ENCODE measurements around the gene LRRC74A. TPM values are rescaled to one million over a fixed set of nuclear protein-coding genes. Genes with fewer than 3 reads are reported as not detected.

LRRC74A gene
- total and polyA plus RNA-seq, 2 experiments from 2014 or later, result not detected

DNA sequence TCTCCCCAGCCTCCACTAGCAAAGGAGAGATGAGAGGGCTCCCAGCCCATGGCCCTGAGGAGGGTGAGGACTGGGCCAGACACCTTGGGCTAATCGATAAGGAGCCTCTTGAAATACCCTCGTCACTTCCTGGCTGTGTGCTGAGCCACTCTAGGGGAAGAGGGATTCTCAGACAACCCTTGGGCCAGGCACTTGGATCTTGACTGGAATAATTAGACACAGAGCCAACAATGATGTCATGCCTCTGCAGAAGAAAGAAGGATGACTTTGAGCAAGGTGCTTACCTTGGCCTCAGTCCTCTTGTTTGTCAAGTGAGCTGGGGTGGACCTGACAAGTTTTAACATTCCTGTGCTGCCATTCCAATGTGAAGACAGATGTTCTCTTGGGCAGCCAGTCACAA lies 83.1 kb downstream of the LRRC74A start:
- Histone ChIP-seq H3K4me1 (ENCODE audit: insufficient read depth) (no peaks in the 10 kb centered on the region), H3K27ac (ENCODE audit: low read depth) (no peak overlapping the region), H3K9me2 (ENCODE audit: insufficient read depth) (peaks cover 4% of the 10 kb centered on the region; the same call in 1 of the 2 replicates), H3K4me2 (no peak overlapping the region), H3K27me3 (ENCODE audit: insufficient read depth) (no peaks in the 10 kb centered on the region), H2AFZ (no peak overlapping the region), H3K36me3 (ENCODE audit: insufficient read depth) (no peaks in the 10 kb centered on the region), H3F3A (replicated peaks; ENCODE audit: low read depth) (0 out of 2 replicates have a peak, but pooled peaks cover 2% of the 10 kb centered on the region), H3K4me3 (no peak overlapping the region), H4K20me1 (replicated peaks; ENCODE audit: insufficient read depth) (no peaks in the 10 kb centered on the region), H3K79me2 (replicated peaks; ENCODE audit: insufficient read depth) (no peaks in the 10 kb centered on the region)
- H3K9me3 Mint-ChIP-seq, result peaks cover 3% of the 10 kb centered on the region; the same call in 1 of the 3 replicates
- DNase-seq (ENCODE audit: low spot score), result no peak
- no peak overlapping the region for H3K27ac Mint-ChIP-seq
- H3K27me3 Mint-ChIP-seq (ENCODE audit: insufficient read depth, low read depth, poor library complexity), result peaks cover 9% of the 10 kb centered on the region
- no peaks in the 10 kb centered on the region for H3K36me3 Mint-ChIP-seq (ENCODE audit: low read depth)
- peaks cover 11% of the 10 kb centered on the region for H3K4me1 Mint-ChIP-seq
- ATAC-seq, result no peak
- no peak for TF ChIP-seq POLR2AphosphoS5 (IDR thresholded peaks at IDR 0.05; ENCODE audit: low read depth)
- TF ChIP-seq, protein P1, sequence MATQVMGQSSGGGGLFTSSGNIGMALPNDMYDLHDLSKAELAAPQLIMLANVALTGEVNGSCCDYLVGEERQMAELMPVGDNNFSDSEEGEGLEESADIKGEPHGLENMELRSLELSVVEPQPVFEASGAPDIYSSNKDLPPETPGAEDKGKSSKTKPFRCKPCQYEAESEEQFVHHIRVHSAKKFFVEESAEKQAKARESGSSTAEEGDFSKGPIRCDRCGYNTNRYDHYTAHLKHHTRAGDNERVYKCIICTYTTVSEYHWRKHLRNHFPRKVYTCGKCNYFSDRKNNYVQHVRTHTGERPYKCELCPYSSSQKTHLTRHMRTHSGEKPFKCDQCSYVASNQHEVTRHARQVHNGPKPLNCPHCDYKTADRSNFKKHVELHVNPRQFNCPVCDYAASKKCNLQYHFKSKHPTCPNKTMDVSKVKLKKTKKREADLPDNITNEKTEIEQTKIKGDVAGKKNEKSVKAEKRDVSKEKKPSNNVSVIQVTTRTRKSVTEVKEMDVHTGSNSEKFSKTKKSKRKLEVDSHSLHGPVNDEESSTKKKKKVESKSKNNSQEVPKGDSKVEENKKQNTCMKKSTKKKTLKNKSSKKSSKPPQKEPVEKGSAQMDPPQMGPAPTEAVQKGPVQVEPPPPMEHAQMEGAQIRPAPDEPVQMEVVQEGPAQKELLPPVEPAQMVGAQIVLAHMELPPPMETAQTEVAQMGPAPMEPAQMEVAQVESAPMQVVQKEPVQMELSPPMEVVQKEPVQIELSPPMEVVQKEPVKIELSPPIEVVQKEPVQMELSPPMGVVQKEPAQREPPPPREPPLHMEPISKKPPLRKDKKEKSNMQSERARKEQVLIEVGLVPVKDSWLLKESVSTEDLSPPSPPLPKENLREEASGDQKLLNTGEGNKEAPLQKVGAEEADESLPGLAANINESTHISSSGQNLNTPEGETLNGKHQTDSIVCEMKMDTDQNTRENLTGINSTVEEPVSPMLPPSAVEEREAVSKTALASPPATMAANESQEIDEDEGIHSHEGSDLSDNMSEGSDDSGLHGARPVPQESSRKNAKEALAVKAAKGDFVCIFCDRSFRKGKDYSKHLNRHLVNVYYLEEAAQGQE (IDR thresholded peaks at IDR 0.05; ENCODE audit: unreplicated experiment), result no peak
- no peak for TF ChIP-seq CREB1 (CRISPR knock-in tag; IDR thresholded peaks at IDR 0.05; ENCODE audit: low read depth)
- no peak overlapping the region for H3K4me3 Mint-ChIP-seq

DNA sequence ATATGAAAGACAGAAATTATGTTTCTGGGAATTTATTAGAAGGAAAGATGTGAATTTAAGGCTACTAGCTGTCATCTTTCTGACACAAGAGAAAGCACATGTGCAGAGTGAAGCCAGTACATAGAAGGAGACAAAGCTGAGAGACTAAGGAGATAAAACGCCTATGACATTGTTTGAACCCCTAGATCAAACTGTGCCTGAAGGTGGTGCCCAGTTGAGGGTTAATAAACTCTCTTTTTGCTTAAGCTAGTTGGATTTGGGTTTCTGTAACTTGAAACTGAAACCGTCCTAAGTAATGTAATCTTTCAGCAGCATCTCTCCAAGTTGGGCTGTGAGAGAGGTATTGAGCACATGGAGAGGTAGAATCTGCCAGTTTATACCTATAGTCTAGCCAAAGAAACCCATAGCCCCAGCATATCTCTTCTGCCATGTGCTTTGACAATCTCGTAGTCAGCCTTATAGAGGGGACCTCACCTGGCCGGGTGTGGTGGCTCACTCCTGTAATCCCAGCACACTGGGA lies 84.2 kb downstream of the LRRC74A start:
- H3K27ac Mint-ChIP-seq, result no peak overlapping the region
- Histone ChIP-seq H3K4me2 (no peak overlapping the region), H3K36me3 (ENCODE audit: insufficient read depth) (no peaks in the 10 kb centered on the region), H4K20me1 (replicated peaks; ENCODE audit: insufficient read depth) (no peaks in the 10 kb centered on the region), H3K9me2 (ENCODE audit: insufficient read depth) (peaks cover 4% of the 10 kb centered on the region; the same call in 1 of the 2 replicates), H3K79me2 (replicated peaks; ENCODE audit: insufficient read depth) (no peaks in the 10 kb centered on the region), H3K4me1 (ENCODE audit: insufficient read depth) (peaks cover 3% of the 10 kb centered on the region; the same call in 1 of the 2 replicates), H3F3A (replicated peaks; ENCODE audit: low read depth) (no peaks in the 10 kb centered on the region), H3K27me3 (ENCODE audit: insufficient read depth) (no peaks in the 10 kb centered on the region), H3K4me3 (no peak overlapping the region), H3K27ac (ENCODE audit: low read depth) (no peak overlapping the region), H2AFZ (no peak overlapping the region)
- no peak for DNase-seq (ENCODE audit: low spot score)
- ATAC-seq, result no peak
- H3K4me3 Mint-ChIP-seq, result no peak overlapping the region
- peaks cover 11% of the 10 kb centered on the region for H3K4me1 Mint-ChIP-seq
- no peaks in the 10 kb centered on the region for H3K36me3 Mint-ChIP-seq (ENCODE audit: low read depth)
- peaks cover 9% of the 10 kb centered on the region for H3K27me3 Mint-ChIP-seq (ENCODE audit: insufficient read depth, low read depth, poor library complexity)
- H3K9me3 Mint-ChIP-seq, result peaks cover 3% of the 10 kb centered on the region; the same call in 1 of the 3 replicates
- TF ChIP-seq ZNF331 (CRISPR knock-in tag; IDR thresholded peaks at IDR 0.05; ENCODE audit: low read depth), result no peak
- TF ChIP-seq JUNB (IDR thresholded peaks at IDR 0.05; ENCODE audit: unreplicated experiment), result no peak
- no peak for TF ChIP-seq EZH2phosphoT487 (IDR thresholded peaks at IDR 0.05; ENCODE audit: unreplicated experiment)
- TF ChIP-seq, protein P1 (IDR thresholded peaks at IDR 0.05; ENCODE audit: unreplicated experiment), result no peak
- TF ChIP-seq STAT1 (IDR thresholded peaks at IDR 0.05; ENCODE audit: unreplicated experiment), result no peak
- TF ChIP-seq, protein P2, sequence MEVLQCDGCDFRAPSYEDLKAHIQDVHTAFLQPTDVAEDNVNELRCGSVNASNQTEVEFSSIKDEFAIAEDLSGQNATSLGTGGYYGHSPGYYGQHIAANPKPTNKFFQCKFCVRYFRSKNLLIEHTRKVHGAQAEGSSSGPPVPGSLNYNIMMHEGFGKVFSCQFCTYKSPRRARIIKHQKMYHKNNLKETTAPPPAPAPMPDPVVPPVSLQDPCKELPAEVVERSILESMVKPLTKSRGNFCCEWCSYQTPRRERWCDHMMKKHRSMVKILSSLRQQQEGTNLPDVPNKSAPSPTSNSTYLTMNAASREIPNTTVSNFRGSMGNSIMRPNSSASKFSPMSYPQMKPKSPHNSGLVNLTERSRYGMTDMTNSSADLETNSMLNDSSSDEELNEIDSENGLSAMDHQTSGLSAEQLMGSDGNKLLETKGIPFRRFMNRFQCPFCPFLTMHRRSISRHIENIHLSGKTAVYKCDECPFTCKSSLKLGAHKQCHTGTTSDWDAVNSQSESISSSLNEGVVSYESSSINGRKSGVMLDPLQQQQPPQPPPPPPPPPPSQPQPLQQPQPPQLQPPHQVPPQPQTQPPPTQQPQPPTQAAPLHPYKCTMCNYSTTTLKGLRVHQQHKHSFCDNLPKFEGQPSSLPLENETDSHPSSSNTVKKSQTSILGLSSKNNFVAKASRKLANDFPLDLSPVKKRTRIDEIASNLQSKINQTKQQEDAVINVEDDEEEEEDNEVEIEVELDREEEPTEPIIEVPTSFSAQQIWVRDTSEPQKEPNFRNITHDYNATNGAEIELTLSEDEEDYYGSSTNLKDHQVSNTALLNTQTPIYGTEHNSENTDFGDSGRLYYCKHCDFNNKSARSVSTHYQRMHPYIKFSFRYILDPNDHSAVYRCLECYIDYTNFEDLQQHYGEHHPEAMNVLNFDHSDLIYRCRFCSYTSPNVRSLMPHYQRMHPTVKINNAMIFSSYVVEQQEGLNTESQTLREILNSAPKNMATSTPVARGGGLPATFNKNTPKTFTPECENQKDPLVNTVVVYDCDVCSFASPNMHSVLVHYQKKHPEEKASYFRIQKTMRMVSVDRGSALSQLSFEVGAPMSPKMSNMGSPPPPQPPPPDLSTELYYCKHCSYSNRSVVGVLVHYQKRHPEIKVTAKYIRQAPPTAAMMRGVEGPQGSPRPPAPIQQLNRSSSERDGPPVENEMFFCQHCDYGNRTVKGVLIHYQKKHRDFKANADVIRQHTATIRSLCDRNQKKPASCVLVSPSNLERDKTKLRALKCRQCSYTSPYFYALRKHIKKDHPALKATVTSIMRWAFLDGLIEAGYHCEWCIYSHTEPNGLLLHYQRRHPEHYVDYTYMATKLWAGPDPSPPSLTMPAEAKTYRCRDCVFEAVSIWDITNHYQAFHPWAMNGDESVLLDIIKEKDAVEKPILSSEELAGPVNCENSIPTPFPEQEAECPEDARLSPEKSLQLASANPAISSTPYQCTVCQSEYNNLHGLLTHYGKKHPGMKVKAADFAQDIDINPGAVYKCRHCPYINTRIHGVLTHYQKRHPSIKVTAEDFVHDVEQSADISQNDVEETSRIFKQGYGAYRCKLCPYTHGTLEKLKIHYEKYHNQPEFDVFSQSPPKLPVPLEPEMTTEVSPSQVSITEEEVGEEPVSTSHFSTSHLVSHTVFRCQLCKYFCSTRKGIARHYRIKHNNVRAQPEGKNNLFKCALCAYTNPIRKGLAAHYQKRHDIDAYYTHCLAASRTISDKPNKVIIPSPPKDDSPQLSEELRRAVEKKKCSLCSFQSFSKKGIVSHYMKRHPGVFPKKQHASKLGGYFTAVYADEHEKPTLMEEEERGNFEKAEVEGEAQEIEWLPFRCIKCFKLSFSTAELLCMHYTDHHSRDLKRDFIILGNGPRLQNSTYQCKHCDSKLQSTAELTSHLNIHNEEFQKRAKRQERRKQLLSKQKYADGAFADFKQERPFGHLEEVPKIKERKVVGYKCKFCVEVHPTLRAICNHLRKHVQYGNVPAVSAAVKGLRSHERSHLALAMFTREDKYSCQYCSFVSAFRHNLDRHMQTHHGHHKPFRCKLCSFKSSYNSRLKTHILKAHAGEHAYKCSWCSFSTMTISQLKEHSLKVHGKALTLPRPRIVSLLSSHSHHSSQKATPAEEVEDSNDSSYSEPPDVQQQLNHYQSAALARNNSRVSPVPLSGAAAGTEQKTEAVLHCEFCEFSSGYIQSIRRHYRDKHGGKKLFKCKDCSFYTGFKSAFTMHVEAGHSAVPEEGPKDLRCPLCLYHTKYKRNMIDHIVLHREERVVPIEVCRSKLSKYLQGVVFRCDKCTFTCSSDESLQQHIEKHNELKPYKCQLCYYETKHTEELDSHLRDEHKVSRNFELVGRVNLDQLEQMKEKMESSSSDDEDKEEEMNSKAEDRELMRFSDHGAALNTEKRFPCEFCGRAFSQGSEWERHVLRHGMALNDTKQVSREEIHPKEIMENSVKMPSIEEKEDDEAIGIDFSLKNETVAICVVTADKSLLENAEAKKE (CRISPR knock-in tag; IDR thresholded peaks at IDR 0.05), result no peak
